ENCODE measurements around the gene B4GALT6. TPM values are rescaled to one million over a fixed set of nuclear protein-coding genes. Genes with fewer than 3 reads are reported as not detected.

B4GALT6 gene
- total RNA-seq, 1 experiment from 2014 or later, result 16.1 TPM

DNA sequence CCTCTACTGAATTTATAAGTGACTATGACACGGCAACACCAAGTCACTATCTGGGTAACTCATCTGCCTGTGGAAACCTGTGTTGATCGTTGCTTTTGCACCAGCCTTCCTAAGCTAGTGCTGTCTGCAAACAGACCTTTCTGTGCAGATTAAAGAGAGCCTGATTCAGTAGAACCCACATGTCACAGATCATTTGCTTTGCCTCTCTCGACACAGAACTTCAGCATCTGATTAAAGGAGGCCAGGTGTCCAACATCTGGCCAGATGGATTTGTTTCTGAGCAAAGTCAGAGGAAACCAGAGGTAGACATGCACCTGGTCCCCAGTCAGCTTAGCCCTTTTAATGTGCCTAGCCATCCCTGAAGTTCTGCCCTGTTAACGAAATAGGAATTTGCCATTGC is 107.7 kb downstream of the B4GALT6 start:
- ChIA-PET POLR2A (no interaction called here), CTCF (interaction anchor here (1.4 kb wide), 1 partner anchor 13 kb away, joined by 4 read pairs; no protein-coding TSS in a partner anchor), RAD21 (ENCODE audit: low non-redundant PET in 1 of 2, low total read pairs in 2 of 2, uncharacterized antibody in 2 of 2, unreplicated experiment in 2 of 2) (no interaction called here)
- Histone ChIP-seq H3K79me2 (ENCODE audit: insufficient read depth, low read length) (no peaks in the 10 kb centered on the region), H3K9me3 (ENCODE audit: control insufficient read depth in 1 of 2, insufficient read depth in 1 of 2, low read depth in 1 of 2, low read length in 2 of 2) (no peaks in the 10 kb centered on the region), H3K9ac (ENCODE audit: low read length) (no peak overlapping the region), H3K4me1 (ENCODE audit: control insufficient read depth in 1 of 2, insufficient read depth in 2 of 2, low read length in 2 of 2) (no peaks in the 10 kb centered on the region), H3K4me3 (replicated peaks in 1 of 2; ENCODE audit: low read depth in 1 of 2, low read length in 2 of 2) (no peak overlapping the region), H4K20me1 (ENCODE audit: insufficient read depth) (no peaks in the 10 kb centered on the region), H2AFZ (ENCODE audit: low read depth, low read length, poor library complexity, severe bottlenecking) (no peak overlapping the region), H3K4me2 (ENCODE audit: low read length) (no peak overlapping the region), H3K27ac (ENCODE audit: low read depth, low read length) (no peak overlapping the region), H3K36me3 (ENCODE audit: control insufficient read depth in 1 of 2, insufficient read depth in 2 of 2, low read length in 2 of 2) (no peaks in the 10 kb centered on the region), H3K27me3 (ENCODE audit: insufficient read depth, low read length) (no peaks in the 10 kb centered on the region), H3K9me2 (ENCODE audit: insufficient read depth) (no peaks in the 10 kb centered on the region)
- ATAC-seq (no peak), DNase-seq (ENCODE audit: low read depth, low spot score) (no peak)
- no TSS peak for BruUV-seq (replicated peaks)
- intact Hi-C loops (cut with micrococcal nuclease), result no loop called here
- TF ChIP-seq EZH2phosphoT487 (IDR thresholded peaks at IDR 0.05; ENCODE audit: borderline replicate concordance) (no peak), ELF1 (IDR thresholded peaks at IDR 0.05; ENCODE audit: borderline replicate concordance, low read depth) (no peak), POLR2AphosphoS5 (IDR thresholded peaks at IDR 0.05; ENCODE audit: low read depth, low read length) (no peak), RAD21 (IDR thresholded peaks at IDR 0.05; ENCODE audit: low read depth) (no peak), TCF7L2 (IDR thresholded peaks at IDR 0.05; ENCODE audit: borderline replicate concordance, extremely low read depth, insufficient read depth, insufficient read length) (no peak), EZH2 (IDR thresholded peaks at IDR 0.05) (no peak), SP1 (IDR thresholded peaks at IDR 0.05; ENCODE audit: low read depth) (no peak), YY1 (IDR thresholded peaks at IDR 0.05; ENCODE audit: extremely low read depth, insufficient replicate concordance, low read depth, low read length) (no peak), CBX3 (IDR thresholded peaks at IDR 0.05; ENCODE audit: low read depth) (no peak)
- TF ChIP-seq, protein P1, sequence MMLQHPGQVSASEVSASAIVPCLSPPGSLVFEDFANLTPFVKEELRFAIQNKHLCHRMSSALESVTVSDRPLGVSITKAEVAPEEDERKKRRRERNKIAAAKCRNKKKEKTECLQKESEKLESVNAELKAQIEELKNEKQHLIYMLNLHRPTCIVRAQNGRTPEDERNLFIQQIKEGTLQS (IDR thresholded peaks at IDR 0.05), result no peak
- TF ChIP-seq, protein P2, sequence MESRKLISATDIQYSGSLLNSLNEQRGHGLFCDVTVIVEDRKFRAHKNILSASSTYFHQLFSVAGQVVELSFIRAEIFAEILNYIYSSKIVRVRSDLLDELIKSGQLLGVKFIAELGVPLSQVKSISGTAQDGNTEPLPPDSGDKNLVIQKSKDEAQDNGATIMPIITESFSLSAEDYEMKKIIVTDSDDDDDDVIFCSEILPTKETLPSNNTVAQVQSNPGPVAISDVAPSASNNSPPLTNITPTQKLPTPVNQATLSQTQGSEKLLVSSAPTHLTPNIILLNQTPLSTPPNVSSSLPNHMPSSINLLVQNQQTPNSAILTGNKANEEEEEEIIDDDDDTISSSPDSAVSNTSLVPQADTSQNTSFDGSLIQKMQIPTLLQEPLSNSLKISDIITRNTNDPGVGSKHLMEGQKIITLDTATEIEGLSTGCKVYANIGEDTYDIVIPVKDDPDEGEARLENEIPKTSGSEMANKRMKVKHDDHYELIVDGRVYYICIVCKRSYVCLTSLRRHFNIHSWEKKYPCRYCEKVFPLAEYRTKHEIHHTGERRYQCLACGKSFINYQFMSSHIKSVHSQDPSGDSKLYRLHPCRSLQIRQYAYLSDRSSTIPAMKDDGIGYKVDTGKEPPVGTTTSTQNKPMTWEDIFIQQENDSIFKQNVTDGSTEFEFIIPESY (IDR thresholded peaks at IDR 0.05; ENCODE audit: extremely low read depth, insufficient replicate concordance, low read length), result no peak
